ENCODE data around the gene CHIC1.

DNA sequence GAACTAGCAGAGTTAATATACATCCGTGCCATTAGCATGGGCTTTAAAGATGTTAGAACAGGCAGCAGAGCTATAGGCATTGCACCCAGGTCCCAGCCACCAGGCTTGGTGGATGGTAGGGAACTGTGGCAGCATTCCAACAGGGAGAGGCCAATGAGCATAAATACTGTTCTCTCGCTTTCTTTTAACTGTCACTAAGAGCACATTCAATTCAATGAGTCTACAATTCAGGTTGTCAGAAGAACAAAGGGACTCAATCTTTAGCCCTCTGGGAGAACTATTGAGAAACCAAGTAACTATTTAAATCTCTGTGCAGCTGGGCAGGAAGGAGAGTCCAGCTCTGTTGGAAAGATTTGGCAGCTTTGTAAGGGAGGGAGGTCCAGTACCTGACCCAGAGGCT lies 165.6 kb downstream of the CHIC1 start:
- TF ChIP-seq, protein P1, sequence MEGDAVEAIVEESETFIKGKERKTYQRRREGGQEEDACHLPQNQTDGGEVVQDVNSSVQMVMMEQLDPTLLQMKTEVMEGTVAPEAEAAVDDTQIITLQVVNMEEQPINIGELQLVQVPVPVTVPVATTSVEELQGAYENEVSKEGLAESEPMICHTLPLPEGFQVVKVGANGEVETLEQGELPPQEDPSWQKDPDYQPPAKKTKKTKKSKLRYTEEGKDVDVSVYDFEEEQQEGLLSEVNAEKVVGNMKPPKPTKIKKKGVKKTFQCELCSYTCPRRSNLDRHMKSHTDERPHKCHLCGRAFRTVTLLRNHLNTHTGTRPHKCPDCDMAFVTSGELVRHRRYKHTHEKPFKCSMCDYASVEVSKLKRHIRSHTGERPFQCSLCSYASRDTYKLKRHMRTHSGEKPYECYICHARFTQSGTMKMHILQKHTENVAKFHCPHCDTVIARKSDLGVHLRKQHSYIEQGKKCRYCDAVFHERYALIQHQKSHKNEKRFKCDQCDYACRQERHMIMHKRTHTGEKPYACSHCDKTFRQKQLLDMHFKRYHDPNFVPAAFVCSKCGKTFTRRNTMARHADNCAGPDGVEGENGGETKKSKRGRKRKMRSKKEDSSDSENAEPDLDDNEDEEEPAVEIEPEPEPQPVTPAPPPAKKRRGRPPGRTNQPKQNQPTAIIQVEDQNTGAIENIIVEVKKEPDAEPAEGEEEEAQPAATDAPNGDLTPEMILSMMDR (IDR thresholded peaks at IDR 0.05; ENCODE audit: insufficient read depth, low read depth, low read length), result no peak
- TF ChIP-seq EZH2 (IDR thresholded peaks at IDR 0.05; ENCODE audit: insufficient read depth, low read length), result no peak

All from astrocyte (in vitro differentiated cells and primary cell).